Trophoblast cell (in vitro differentiated cells and primary cell): ENCODE results near the gene ADARB2.

ENCODE experiments used
- DNase-seq, 2 donors: peaks; one replicate each; pipeline ENCODE4 v3.0.0-alpha.2; 2016
- H2AFZ ChIP-seq: 2 replicates; pipeline ENCODE4 v1.6.1; 2013; ENCODE audit warnings: low read length, moderate library complexity, mild to moderate bottlenecking; ENCODE audit not compliant: insufficient read depth, poor library complexity
- H2AK5ac ChIP-seq: 2 replicates; pipeline ENCODE4 v1.6.1; 2013; ENCODE audit warnings: mild to moderate bottlenecking, low read length
- H2BK120ac ChIP-seq: 2 replicates; pipeline ENCODE4 v1.6.1; 2013; ENCODE audit warnings: low read length, mild to moderate bottlenecking, moderate library complexity; ENCODE audit not compliant: insufficient read depth, poor library complexity
- H2BK12ac ChIP-seq: 2 replicates; pipeline ENCODE4 v1.6.1; 2013; ENCODE audit warnings: mild to moderate bottlenecking, low read length, moderate library complexity
- H2BK5ac ChIP-seq: 2 replicates; pipeline ENCODE4 v1.6.1; 2013; ENCODE audit warnings: low read length, low read depth, moderate library complexity, mild to moderate bottlenecking; ENCODE audit not compliant: poor library complexity
- H3K14ac ChIP-seq: 2 replicates; pipeline ENCODE4 v1.6.1; 2013; ENCODE audit warnings: mild to moderate bottlenecking, low read length
- H3K18ac ChIP-seq: 2 replicates; pipeline ENCODE4 v1.6.1; 2013; ENCODE audit warnings: mild to moderate bottlenecking, low read length
- H3K23ac ChIP-seq: 2 replicates; pipeline ENCODE4 v1.6.1; 2013; ENCODE audit warnings: low read length
- H3K27ac ChIP-seq: 2 replicates; pipeline ENCODE4 v1.5.1; 2013; ENCODE audit warnings: low read depth, mild to moderate bottlenecking, inconsistent platforms, low read length, moderate library complexity
- H3K27me3 ChIP-seq: 2 replicates; pipeline ENCODE4 v1.6.1; 2013; ENCODE audit warnings: inconsistent platforms, mild to moderate bottlenecking, low read length, moderate library complexity; ENCODE audit not compliant: insufficient read depth
- H3K36me3 ChIP-seq, 2 experiments: 1 replicate in 1 of 2; 2 replicates in 1 of 2; pipeline ENCODE4 v1.6.1; 2013; ENCODE audit warnings: low read length in 2 of 2, mild to moderate bottlenecking in 2 of 2, moderate library complexity in 1 of 2; ENCODE audit not compliant: insufficient read depth in 2 of 2, control insufficient read depth in 1 of 2
- H3K4ac ChIP-seq: 2 replicates; pipeline ENCODE4 v1.6.1; 2013; ENCODE audit warnings: low read depth, mild to moderate bottlenecking, low read length, moderate library complexity
- H3K4me1 ChIP-seq, 2 experiments: 1 replicate in 1 of 2; 2 replicates in 1 of 2; pipeline ENCODE4 v1.6.1; 2013; ENCODE audit warnings: low read length in 2 of 2, mild to moderate bottlenecking in 2 of 2, moderate library complexity in 1 of 2; ENCODE audit not compliant: insufficient read depth in 2 of 2, control insufficient read depth in 1 of 2
- H3K4me2 ChIP-seq: 2 replicates; pipeline ENCODE4 v1.6.1; 2013; ENCODE audit warnings: inconsistent platforms, mild to moderate bottlenecking, low read length, moderate library complexity
- H3K4me3 ChIP-seq: 2 replicates; pipeline ENCODE4 v1.5.1; 2013; ENCODE audit warnings: mild to moderate bottlenecking, low read depth, low read length, inconsistent platforms
- H3K79me1 ChIP-seq: one replicate; pipeline ENCODE4 v1.6.1; 2013; ENCODE audit warnings: low read length
- H3K79me2 ChIP-seq: 2 replicates; pipeline ENCODE4 v1.6.1; 2013; ENCODE audit warnings: low read length, mild to moderate bottlenecking; ENCODE audit not compliant: control insufficient read depth, insufficient read depth, poor library complexity
- H3K9ac ChIP-seq: 2 replicates; pipeline ENCODE4 v1.6.1; 2013; ENCODE audit warnings: mild to moderate bottlenecking, low read length
- H3K9me3 ChIP-seq: 2 replicates; pipeline ENCODE4 v1.6.1; 2013; ENCODE audit warnings: low read depth, mild to moderate bottlenecking, control low read depth, inconsistent platforms, low read length; ENCODE audit not compliant: insufficient read depth
- H4K12ac ChIP-seq: 2 replicates; pipeline ENCODE4 v1.6.1; 2013; ENCODE audit warnings: low read depth, mild to moderate bottlenecking, low read length, moderate library complexity
- H4K8ac ChIP-seq: 2 replicates; pipeline ENCODE4 v1.6.1; 2013; ENCODE audit warnings: low read depth, mild to moderate bottlenecking, low read length, moderate library complexity
- H4K91ac ChIP-seq: one replicate; pipeline ENCODE4 v1.6.1; 2013; ENCODE audit warnings: low read depth, mild to moderate bottlenecking, low read length, moderate library complexity
- WGBS: extraction: QIAGEN DNeasy Blood & Tissue Kit; methylation state at CpG from one replicate; pipeline ENCODE4 v1.1.7; 2013; ENCODE audit warnings: missing lambda C conversion rate; ENCODE audit not compliant: insufficient read length, insufficient coverage; ENCODE audit errors: extremely low coverage; 5-methylcytosine and 5-hydroxymethylcytosine counted together

ADARB2 gene

DNA sequence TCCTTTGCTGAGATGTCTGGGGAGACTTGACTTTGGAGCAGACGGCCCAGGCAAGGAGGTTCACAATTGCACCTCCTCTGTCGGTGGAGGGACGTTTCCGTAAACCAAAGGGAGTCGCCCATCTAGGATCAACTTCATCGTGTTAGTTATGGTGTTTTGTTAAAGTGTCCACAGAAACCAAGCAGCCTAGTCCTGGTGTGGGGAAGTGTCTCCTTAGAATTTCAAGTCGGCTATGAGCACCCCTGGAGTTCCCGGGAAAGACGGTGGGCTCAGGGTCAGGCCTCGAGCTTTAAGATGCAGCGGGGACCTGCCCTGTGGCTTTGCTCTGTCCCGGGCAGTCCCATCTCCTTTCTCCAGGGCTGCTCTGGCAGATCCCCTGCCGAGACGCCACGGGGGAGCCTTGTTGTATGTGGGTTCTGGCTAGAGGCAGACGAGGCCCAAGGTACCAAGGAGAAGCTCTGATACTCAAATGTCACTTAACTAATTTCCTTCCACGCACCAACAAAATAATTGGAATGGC lies 319.2 kb downstream of the ADARB2 start:
- no peak overlapping the region for H4K91ac ChIP-seq
- no peak overlapping the region for H2AFZ ChIP-seq
- H3K9me3 ChIP-seq, result peaks cover 3% of the 10 kb centered on the region
- H3K27me3 ChIP-seq, result no peaks in the 10 kb centered on the region
- no peak overlapping the region for H3K4me2 ChIP-seq
- H3K23ac ChIP-seq, result no peak overlapping the region
- H3K79me2 ChIP-seq, result no peaks in the 10 kb centered on the region
- no peak overlapping the region for H2BK12ac ChIP-seq
- H4K8ac ChIP-seq, result no peak overlapping the region
- H3K27ac ChIP-seq, result no peak overlapping the region
- H3K79me1 ChIP-seq, result no peaks in the 10 kb centered on the region
- no peak overlapping the region for H3K9ac ChIP-seq
- no CpG with 5 or more reads among the region's 17 CpGs for WGBS
- no peak for DNase-seq
- no peak overlapping the region for H4K12ac ChIP-seq
- H3K14ac ChIP-seq, result no peak overlapping the region
- no peaks in the 10 kb centered on the region for H3K36me3 ChIP-seq
- H3K4me1 ChIP-seq, result no peaks in the 10 kb centered on the region
- H2BK120ac ChIP-seq, result no peak overlapping the region
- H2BK5ac ChIP-seq, result no peak overlapping the region
- H2AK5ac ChIP-seq, result no peak overlapping the region
- H3K18ac ChIP-seq, result no peak overlapping the region
- H3K4ac ChIP-seq, result no peak overlapping the region
- no peak overlapping the region for H3K4me3 ChIP-seq

DNA sequence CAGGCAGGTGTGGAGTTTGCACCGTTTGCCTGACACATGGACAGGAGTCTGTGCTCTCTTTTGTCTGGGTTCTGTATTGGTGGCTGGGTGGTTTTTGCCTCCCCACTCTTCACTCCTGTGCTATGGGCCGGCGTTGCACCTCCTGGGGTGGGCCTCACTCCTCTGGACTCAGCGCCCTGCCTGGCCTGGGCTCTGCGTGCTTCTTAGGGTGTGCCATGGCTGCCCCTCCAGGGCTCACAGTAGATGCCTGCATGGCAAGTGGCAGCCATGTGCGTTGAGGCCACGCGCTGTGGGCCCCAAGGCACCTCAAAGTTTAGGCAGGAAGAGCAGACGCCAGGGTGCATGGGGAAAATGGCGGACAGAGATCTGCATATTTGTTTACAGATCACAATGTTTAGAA lies 319.8 kb downstream of the ADARB2 start:
- H3K23ac ChIP-seq, result no peak overlapping the region
- no peaks in the 10 kb centered on the region for H3K27me3 ChIP-seq
- H3K36me3 ChIP-seq, result no peaks in the 10 kb centered on the region
- H3K14ac ChIP-seq, result no peak overlapping the region
- H3K4ac ChIP-seq, result no peak overlapping the region
- no peak overlapping the region for H3K18ac ChIP-seq
- no CpG with 5 or more reads among the region's 10 CpGs for WGBS
- no peak overlapping the region for H3K4me3 ChIP-seq
- no peak overlapping the region for H4K91ac ChIP-seq
- no peak overlapping the region for H4K8ac ChIP-seq
- peaks cover 5% of the 10 kb centered on the region for H3K9me3 ChIP-seq
- H2BK12ac ChIP-seq, result no peak overlapping the region
- no peak overlapping the region for H2AK5ac ChIP-seq
- no peak overlapping the region for H3K27ac ChIP-seq
- H3K4me1 ChIP-seq, result no peaks in the 10 kb centered on the region
- no peak overlapping the region for H3K9ac ChIP-seq
- H3K79me1 ChIP-seq, result no peaks in the 10 kb centered on the region
- H3K79me2 ChIP-seq, result no peaks in the 10 kb centered on the region
- H4K12ac ChIP-seq, result no peak overlapping the region
- H2BK5ac ChIP-seq, result no peak overlapping the region
- no peak overlapping the region for H2BK120ac ChIP-seq
- no peak for DNase-seq
- no peak overlapping the region for H2AFZ ChIP-seq
- no peak overlapping the region for H3K4me2 ChIP-seq

GRCh38 chr10:1416456-1417037 lies 320.8 kb downstream of the ADARB2 start:
- Histone ChIP-seq H3K27ac (no peak overlapping the region), H3K9ac (no peak overlapping the region), H2BK5ac (no peak overlapping the region), H3K23ac (no peak overlapping the region), H3K4me2 (no peak overlapping the region), H3K14ac (no peak overlapping the region), H3K36me3 (no peaks in the 10 kb centered on the region), H4K8ac (no peak overlapping the region), H3K4ac (no peak overlapping the region), H2BK120ac (no peak overlapping the region), H4K12ac (no peak overlapping the region), H3K4me1 (no peaks in the 10 kb centered on the region), H3K9me3 (peaks cover 5% of the 10 kb centered on the region), H3K4me3 (no peak overlapping the region), H2AK5ac (no peak overlapping the region), H3K79me2 (no peaks in the 10 kb centered on the region), H4K91ac (no peak overlapping the region), H3K18ac (no peak overlapping the region), H3K79me1 (no peaks in the 10 kb centered on the region), H2AFZ (no peak overlapping the region), H2BK12ac (no peak overlapping the region), H3K27me3 (no peaks in the 10 kb centered on the region)
- no peak for DNase-seq
- no CpG with 5 or more reads among the region's 8 CpGs for WGBS

GRCh38 chr10:1414893-1415292 lies 322.4 kb downstream of the ADARB2 start:
- H3K27me3 ChIP-seq, result no peaks in the 10 kb centered on the region
- H3K4me2 ChIP-seq, result no peak overlapping the region
- H4K91ac ChIP-seq, result no peak overlapping the region
- H3K27ac ChIP-seq, result no peak overlapping the region
- H3K79me2 ChIP-seq, result no peaks in the 10 kb centered on the region
- H3K79me1 ChIP-seq, result no peaks in the 10 kb centered on the region
- H3K4ac ChIP-seq, result no peak overlapping the region
- no peaks in the 10 kb centered on the region for H3K36me3 ChIP-seq
- H2AK5ac ChIP-seq, result no peak overlapping the region
- H3K9me3 ChIP-seq, result peaks cover 10% of the 10 kb centered on the region
- H2BK120ac ChIP-seq, result no peak overlapping the region
- no peaks in the 10 kb centered on the region for H3K4me1 ChIP-seq
- no peak overlapping the region for H4K8ac ChIP-seq
- no peak overlapping the region for H2BK5ac ChIP-seq
- H2BK12ac ChIP-seq, result no peak overlapping the region
- no peak overlapping the region for H3K9ac ChIP-seq
- H3K4me3 ChIP-seq, result no peak overlapping the region
- no peak for DNase-seq
- no peak overlapping the region for H4K12ac ChIP-seq
- no peak overlapping the region for H3K23ac ChIP-seq
- H3K18ac ChIP-seq, result no peak overlapping the region
- H3K14ac ChIP-seq, result no peak overlapping the region
- no peak overlapping the region for H2AFZ ChIP-seq
